Esophagus muscularis mucosa (tissue), 3 donors: Measurements from ENCODE around the gene UGT2B17.

ENCODE experiments used
- CTCF ChIP-seq, 3 experiments: fragments of 200-600 bp in 2 of 3; fragments of 450-650 bp in 1 of 3; sonication (generic) in 2 of 3; IDR thresholded peaks; one replicate each; pipeline ENCODE4 v1.5.1; 2017 to 2019; ENCODE audit warnings: antibody characterized with exemption in 3 of 3, mild to moderate bottlenecking in 2 of 3, moderate library complexity in 1 of 3
- POLR2A ChIP-seq: fragments of 450-650 bp; IDR thresholded peaks from one replicate; pipeline ENCODE4 v1.6.1; 2017; ENCODE audit warnings: antibody characterized with exemption, moderate library complexity, mild to moderate bottlenecking, low read depth
- POLR2AphosphoS5 ChIP-seq, 2 donors: sonication (generic); formaldehyde crosslinking; IDR thresholded peaks; one replicate each; pipeline ENCODE4 v1.6.1; 2017; ENCODE audit warnings: antibody characterized with exemption in 2 of 2

GRCh38 chr4:68490826-68491457 lies 85.2 kb downstream of the UGT2B17 start:
- TF ChIP-seq CTCF (IDR thresholded peaks at IDR 0.05) = no peak
- TF ChIP-seq POLR2A = no peak
- TF ChIP-seq POLR2AphosphoS5 (IDR thresholded peaks at IDR 0.05) = no peak
